ENCODE measurements around the gene TMIGD1.

Gene TMIGD1, protein sequence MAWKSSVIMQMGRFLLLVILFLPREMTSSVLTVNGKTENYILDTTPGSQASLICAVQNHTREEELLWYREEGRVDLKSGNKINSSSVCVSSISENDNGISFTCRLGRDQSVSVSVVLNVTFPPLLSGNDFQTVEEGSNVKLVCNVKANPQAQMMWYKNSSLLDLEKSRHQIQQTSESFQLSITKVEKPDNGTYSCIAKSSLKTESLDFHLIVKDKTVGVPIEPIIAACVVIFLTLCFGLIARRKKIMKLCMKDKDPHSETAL

DNA sequence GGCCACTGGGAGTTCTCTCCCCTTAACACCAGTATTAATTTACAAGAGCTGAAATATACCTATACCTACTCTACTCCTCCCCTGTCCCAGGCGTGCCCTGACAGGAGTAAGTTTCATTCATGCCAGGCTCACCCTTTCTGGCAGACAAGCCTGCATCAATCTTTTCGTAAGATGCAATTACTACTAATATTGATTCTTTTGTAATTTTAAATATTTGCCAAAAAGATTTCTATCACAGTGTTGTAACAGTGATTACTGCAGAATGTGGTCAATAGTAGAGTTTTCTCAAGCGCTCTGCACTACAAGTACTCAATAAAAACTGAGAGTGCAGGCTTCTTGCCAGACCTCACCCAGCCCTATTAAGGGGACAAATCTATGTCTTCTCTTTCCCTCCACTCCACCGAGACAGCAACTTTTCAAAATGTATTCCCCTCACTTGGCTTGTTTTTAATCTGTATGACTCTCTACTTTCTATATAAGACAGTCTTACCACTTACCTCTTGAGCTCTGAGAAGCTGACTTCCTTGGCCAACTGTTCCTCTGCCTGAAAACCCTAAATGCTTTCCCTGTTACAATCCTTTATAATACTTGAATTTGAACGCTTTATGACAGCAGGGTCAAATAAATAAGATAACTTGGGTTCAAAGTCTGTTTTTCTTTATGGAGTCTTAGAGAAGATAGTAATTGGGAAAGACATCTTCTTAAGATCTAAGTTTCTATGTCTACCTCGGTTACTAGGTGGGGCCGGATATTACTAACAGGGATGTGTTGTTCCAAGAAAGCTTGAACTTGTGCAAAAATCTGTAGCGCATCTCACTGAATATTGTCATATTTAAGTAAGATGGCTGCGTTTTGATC is at the start of gene TMIGD1:
Gene TMIGD1 (minus strand): TSS at position 555 of the 858 bp plus-strand sequence. CDS start 1,924 bp downstream, outside the sequence.
- no peak for DNase-seq (ENCODE audit: low spot score)

DNA sequence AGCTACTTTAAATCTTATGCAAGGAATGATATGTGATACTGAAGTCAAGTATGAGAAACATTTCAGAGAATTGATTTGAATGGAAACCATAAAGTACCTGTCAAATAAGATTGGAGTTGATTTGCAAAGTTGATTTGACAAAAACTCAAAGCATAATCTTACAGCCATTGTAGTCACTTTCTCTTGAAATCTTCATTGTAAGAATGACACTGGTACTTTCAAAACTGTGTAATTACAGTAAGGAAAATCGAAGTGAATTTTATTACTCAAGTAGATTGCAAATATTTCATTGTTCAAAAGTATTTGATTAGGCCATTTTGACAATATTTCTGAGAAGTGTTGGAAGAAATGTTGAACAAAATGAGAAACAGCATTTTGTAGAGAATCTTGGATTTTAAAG is 48.5 kb upstream of the TMIGD1 start:
- DNase-seq (ENCODE audit: low spot score): no peak

DNA sequence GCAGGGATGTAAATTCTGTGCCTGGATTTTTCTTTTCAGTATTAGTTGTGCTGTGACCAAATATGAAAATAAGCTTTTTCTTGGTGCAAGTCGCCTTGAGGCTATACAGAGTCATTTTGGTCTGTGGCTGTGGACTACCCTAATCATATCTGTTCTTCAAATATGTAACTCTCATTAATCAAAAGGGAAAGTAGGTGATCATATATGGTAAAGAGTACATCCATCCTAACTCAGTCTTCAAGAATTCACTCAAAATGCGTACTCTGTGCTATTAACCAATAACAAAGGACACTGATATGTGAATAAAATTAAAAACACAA is 47.4 kb upstream of the TMIGD1 start:
- no peak for DNase-seq (ENCODE audit: low spot score)

DNA sequence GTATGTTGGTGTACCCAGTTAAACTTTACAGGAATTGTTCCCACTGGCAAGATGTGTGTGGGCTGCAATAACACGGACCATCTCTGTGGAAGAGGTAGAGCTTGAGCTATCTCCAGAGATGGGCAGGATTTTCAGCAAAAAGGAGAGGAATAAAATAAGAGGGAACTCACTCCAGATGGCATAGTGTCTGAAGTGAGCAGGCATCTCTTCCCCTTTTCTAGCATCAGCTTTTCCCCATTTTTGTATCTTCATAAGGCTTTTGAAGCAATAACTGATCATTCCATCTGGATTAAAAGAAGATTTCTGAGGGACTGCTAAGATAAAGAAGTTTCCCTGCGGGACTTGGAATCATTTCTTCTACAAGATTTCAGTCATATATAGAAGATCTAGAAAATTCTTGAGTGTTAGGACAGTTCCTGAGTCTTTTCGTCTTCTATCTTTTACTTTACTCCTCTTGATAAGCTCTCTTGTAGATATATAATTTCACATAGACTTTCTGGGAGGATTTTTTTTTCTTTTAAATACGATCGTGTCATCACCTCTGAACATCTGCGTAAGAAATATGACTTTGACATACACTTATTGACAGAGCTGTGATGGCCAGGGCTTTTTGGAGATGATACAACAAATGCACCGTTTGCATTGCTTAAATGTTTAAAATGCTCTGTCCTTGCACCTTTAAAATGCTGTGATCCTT is 46.9 kb upstream of the TMIGD1 start:
- DNase-seq (ENCODE audit: low spot score): no peak

DNA sequence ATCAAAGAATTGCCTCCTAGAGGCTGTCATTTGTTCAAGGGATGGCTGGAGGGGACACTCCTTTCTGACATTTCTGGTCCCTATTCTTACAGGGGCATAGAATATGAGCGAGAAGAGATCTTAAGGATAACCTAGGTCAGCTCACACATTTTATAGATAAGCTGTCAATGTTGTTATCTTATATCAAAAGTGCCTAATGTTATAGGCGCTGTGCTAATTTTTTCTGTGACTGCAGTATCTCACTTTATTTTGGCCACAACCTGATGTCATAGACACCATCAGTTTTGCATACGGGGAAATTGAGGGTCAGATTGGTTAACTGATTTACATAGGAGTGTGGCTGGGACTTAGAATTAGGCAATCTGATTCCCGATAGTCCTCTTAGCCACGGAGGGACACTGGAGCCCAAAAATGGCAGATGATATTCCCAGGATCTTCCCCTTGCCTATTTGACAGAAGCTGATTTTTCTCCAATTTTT is 46.1 kb upstream of the TMIGD1 start:
- DNase-seq (ENCODE audit: low spot score): no peak

DNA sequence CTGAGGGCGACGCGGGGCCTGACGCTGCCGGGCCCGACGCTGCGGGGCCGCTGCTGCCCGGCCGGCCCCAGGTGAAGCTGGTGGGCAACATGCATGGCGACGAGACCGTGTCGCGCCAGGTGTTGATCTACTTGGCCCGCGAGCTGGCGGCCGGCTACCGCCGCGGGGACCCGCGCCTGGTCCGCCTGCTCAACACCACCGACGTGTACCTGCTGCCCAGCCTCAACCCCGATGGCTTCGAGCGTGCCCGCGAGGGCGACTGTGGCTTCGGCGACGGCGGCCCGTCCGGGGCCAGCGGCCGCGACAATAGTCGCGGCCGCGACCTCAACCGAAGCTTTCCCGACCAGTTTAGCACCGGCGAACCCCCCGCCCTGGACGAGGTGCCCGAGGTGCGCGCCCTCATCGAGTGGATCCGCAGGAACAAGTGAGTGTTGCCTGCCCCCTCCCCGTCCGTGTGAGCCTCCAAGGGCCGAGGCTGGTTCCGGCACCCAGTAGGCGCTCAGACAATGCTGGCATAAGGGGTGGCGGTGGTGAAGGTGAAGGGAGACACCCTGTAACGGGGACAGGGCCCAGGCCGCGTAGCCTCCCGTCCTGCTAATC is 45.5 kb upstream of the TMIGD1 start:
- no peak for DNase-seq (ENCODE audit: low spot score)

DNA sequence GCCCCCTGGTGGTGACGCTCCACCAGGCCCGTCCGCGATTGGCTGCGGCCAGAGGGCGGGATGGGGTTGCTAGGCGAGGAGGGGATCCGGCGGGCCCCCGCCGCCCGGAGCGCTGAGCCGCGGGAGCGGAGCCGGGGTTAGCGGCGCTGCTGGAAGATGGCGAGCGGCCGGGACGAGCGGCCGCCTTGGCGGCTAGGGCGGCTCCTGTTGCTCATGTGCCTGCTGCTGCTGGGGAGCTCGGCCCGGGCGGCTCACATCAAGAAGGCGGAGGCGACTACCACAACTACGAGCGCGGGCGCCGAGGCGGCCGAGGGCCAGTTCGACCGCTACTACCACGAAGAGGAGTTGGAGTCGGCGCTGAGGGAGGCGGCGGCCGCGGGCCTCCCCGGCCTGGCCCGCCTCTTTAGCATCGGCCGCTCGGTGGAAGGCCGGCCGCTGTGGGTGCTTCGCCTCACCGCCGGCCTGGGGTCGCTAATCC is 45.0 kb upstream of the TMIGD1 start, which contains the start of gene CPD:
Gene CPD (plus strand): TSS at position 103 of the 478 bp plus-strand sequence. CDS start 54 bp downstream, at position 157.
- DNase-seq (ENCODE audit: low spot score): peak; percentile 94

DNA sequence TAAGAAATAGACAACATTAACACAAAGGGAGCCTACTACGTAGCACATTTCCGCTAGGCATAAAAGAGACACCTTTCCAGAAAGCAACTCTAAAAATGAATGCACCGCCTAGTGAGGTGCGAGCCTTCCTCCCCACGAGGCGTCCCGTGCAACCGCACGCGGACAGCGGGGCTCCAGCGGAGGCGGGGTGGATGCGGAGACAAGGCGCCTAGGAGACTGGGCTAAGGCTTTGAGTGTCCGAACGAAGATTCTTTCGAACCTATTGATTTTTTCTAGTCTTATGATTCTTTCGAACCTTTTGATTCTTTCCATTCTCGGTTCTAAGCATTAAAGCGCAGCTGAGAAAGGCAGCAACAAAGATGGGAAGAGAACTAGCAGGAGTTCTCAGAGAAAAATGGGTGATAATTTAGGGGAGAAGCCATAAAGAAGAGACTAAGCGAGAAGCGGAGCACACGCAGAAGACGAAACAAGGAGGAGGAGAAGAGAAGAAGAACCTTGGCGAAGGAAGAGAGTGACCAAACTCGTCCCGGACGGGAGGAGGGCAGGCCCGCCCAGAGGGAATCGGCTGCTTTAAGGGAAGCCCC is 44.5 kb upstream of the TMIGD1 start:
- no peak for DNase-seq (ENCODE audit: low spot score)

DNA sequence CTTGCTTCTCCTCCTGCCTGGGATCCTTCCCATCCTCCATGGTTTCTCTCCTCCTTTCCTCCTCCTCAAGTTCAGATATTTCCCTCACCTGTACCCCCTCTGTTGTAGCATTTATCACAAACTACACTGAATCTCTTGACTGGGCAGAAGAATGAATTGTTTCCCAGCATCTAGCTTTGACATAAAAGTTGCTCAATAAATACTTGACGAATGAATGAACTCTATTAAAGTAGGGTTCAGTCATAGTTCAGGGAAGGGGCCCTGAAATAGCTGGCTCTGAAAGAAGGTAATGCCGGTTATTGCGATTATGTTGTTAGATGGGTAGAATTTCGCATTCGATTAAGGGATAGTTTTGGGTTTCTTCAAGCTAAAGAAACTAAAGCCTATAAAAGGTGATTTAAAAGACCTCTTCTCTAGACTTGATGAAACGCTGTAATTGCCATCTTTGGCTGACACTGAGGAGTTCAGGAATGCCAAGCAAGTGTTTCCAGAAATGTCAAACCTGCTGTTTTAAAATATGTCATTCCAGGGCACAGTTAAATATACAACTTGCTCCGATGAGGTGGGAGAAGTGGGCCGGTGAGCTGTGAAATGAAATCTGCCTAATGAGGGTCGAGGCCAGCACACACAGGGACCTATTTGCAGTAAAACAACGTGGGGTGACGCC is 43.9 kb upstream of the TMIGD1 start:
- no peak for DNase-seq (ENCODE audit: low spot score)

DNA sequence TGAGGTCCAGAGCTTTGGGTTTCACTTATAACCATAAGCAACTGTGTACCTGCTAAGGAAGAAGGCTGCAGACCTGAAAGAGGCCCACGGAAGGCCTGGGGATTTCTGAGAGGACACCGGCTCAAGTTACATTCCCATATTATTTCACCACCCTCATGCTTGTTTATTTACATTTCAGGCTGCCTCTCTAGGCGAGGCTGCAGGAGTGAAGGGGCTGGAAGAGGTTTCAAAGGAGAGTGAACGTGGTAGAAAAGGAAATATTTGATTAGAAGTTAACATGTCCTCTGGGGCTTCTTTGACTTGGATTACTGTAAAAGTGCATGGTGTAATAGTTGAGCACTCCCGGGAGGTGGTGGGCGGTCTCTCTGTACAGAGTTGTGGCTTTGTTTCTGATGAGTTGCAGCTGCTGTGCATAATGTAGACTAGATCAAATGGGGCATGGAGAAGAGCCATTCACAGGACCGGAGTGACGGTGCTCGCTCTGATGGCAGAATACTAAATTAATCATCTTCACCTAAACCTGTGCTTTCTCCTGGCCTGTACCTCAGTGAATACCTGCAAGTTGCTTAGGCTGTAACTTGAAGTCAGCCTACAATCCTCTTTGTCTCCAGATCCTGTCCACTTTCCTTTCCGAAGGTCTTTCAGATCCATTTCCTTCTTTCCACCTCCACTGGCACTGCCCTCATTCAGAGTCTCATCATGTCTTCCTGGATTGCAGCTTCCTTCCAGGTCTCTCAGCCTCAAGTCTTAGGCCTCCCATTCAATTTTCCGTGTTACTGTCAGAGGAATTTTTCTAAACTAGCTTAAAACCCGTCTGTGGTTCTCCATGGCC is 43.0 kb upstream of the TMIGD1 start:
- DNase-seq (ENCODE audit: low spot score): peak; percentile 28

DNA sequence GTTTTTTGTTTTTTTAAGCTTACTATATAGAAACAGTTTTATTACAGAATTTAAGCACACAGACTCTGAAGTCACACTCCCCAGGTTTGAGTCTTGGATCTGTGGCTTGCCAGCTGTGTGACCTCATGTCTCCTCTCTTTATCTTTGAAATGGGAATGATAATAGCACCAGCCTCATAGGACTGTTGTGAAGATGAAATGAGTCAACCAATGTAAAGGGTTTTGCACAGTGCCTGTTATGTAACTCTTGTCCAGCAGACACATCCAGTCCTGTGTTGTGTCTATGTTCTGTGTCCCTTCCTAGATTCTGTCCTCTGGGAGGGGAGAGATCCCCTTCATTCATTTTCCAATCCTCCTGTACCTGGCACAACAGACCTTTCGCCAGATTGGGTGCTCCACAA is 41.8 kb upstream of the TMIGD1 start:
- DNase-seq (ENCODE audit: low spot score): no peak

DNA sequence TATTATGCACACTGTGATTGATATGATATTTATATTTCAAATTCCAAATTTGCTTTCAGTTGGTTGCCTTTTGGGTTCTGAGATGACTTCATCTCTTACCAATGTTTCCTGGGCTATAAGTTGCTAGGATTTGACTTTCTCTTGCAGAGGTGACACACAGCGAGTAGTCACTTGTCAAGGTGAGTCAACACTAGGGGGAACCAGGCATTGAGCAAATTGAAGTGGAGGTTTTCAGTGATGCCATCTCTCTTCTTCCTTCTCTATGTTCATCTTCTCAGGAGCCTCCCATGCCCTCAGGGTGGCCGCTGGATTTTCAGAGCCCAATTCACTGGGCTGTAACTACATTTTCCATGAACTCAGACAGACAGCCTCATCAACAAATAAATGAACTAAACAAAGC is 38.9 kb upstream of the TMIGD1 start:
- DNase-seq (ENCODE audit: low spot score): no peak

DNA sequence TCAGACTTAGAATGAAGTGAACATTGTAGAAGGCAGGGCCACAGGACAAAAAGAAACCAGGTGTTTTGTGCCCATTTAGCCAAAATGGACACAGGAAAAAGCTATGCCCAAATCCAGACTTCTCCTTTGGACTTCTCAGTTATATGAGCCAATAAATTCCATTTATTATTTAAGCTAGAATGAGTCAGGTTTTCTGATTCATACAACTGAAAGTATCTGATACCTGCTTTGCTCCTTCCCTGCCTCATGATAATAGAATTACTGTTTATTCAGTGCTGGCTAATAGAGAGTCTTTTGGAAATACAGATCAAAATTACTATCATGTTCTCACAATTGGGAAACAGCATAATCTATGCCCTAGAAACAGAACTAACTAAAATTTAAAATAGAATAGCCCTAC is 36.1 kb upstream of the TMIGD1 start:
- no peak for DNase-seq (ENCODE audit: low spot score)

DNA sequence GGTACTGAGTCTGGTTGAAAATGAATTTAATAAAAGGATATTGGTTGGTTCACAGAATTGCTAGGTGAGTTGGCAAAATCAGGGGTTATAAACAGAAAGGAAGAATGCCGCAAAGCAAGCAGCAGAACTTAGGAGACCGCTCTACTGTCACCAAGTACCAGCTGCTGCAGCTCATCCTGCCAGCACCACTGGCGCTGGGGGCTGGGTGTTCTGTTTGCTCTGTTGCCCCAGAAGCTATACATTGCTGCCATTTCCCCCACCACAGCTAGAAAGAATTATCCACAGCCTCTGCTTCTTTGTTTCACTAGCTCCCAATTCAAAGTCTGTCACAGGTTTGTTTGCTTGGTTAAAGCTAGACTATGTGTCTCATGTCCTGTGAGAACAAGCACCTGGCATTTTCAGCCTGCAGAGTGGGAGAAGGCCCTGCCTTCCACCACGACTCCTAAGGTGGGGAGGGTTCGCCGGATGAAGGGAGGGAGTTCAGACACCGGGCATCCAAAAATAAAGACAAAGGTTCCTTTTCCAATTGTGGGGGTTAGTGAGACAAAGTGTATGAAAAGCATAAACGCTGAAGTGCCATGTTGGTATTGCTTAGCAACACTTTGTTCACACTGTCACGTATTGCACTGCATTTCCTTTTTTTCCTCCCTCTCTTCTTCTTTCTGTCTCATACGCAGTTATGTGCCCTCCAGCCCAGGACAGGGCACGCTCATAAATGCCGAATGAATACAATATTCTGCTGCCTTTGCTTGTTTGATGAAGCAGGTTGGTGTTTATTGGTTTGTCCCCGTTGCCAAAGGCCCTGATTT is 35.3 kb upstream of the TMIGD1 start:
- DNase-seq (ENCODE audit: low spot score): no peak

DNA sequence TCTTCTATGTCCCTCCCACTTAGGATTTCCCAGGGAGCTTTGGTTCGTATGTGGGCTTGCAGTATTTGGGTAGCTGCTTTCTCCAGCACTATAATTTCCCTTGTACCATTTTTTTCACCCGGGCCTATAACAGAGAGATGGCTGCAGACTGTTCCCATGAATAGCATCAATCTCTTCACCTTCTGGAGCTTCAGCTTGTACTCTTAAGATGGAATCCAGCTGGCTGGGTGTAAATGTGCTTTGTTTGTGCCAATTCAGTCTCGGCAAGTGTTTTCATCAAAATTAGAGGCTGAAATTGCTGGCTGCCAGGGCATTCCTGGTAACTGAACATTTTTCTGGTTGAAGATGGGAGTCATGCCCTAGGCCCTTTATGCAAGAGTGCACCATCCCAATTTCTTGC is 32.7 kb upstream of the TMIGD1 start:
- no peak for DNase-seq (ENCODE audit: low spot score)

DNA sequence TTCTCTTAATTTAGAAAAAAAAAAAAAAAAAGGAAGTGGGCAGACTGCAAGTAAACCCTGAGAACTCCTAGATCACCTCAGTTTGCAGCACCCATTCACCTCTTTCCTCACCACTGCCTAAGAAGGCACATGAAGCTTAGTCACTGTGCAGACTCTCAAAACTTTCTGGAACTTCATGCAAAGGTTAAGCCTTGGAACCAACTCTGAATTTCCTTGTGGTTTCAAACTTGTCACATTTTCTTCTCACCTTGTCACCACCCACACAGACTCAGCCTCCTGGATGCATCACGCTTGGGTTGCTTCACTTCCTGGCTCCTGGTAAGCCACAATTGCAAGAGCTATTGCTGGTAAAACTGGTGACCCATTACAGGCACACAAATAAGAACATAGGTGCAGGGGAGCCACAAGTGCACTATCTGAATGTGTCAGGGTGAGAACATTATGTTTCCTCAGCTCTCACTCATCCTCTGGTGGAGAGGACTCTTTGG is 29.9 kb upstream of the TMIGD1 start:
- no peak for DNase-seq (ENCODE audit: low spot score)

DNA sequence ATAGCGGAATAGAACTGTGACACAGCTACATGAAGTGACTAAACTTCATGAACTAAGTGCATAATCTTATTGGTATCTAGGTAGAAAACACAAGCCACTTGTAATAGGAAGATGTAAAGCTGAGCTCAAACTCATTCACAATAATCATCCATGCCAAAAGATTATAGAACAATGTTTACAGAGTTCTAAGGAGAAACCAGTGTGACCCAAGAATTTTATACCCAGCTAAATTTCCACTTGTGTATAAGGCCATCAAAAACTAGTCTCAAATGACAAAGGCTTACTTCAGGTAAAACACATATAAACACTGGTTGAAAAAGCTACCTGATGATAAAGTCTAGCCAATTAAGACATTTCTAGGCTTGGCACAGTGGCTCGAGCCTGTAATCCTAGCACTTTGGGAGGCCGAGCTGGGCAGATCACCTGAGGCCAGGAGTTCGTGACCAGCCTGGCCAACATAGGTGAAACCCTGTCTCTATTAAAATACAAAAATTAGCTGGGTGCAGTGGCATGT is 28.0 kb upstream of the TMIGD1 start:
- DNase-seq (ENCODE audit: low spot score): no peak

DNA sequence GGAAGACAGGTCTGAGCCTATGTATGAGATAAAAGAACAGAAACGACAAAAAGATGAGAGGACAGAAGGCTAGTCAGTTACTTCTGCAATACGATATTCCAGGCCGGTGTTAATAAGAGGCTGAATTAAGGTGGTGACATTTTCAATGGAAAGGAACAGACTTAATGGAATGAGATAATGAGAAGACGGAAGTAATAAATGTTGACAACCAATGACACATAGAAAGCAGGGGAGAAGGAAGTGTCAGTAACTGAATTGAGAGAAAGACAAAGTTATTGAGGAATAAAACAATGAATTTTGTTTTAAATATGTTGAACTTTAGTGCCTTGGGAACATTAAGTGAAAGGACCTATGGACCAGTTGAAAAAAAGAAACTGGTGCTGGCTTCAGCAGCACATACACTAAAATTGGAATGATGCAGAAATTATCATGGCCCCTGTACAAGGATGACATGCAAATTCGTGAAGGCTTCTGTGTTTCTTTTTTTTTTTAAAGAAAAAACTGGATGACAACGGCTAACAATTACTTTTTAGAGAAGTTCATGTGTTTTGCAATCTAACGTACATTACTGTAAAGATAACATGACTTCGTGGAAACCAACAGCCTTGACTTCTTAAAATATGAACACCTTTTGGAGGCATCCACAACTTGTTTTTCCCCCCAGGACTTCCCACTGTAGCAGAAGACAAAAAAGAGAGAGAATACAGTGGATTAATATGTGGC is 26.4 kb upstream of the TMIGD1 start:
- DNase-seq (ENCODE audit: low spot score): no peak

All from COLO829 (cell line).